Upper lobe of left lung (tissue), 6 donors: ENCODE measurements around the gene PARL. TPM values are rescaled to one million over a fixed set of nuclear protein-coding genes. Genes with fewer than 3 reads are reported as not detected.

Source experiments
- ATAC-seq, 2 donors: fragments of 200-7000 bp; cut with Tn5 transposase; one replicate each; pipeline ENCODE4 v1.9.1; 2022; ENCODE audit warnings: mild to moderate bottlenecking in 2 of 2, moderate library complexity in 2 of 2; ENCODE audit not compliant: low FRiP score in 2 of 2
- DNase-seq, 2 donors: peaks; one replicate each; pipeline ENCODE4 v3.0.0-alpha.2; 2019 to 2020
- H3K27ac ChIP-seq, 4 donors: fragments of 200-600 bp; sonication (generic); one replicate each; pipeline ENCODE4 v1.5.1; 2016 to 2019
- H3K27me3 ChIP-seq, 4 donors: fragments of 200-600 bp; sonication (generic); one replicate each; pipeline ENCODE4 v1.5.1; 2017 to 2019
- H3K36me3 ChIP-seq, 4 donors: fragments of 200-600 bp; sonication (generic); one replicate each; pipeline ENCODE4 v1.5.1; 2016 to 2019
- H3K4me1 ChIP-seq, 4 donors: fragments of 200-600 bp; sonication (generic); one replicate each; pipeline ENCODE4 v1.5.1; 2018 to 2019
- H3K4me3 ChIP-seq, 4 donors: fragments of 200-600 bp; sonication (generic); one replicate each; pipeline ENCODE4 v1.5.1; 2017 to 2019; ENCODE audit warnings: mild to moderate bottlenecking in 2 of 4, moderate library complexity in 1 of 4
- H3K9me3 ChIP-seq, 4 donors: fragments of 200-600 bp; sonication (generic); one replicate each; pipeline ENCODE4 v1.5.1; 2018 to 2019
- EP300 ChIP-seq, 4 donors: sonication (generic); formaldehyde crosslinking; IDR thresholded peaks; one replicate each; pipeline ENCODE4 v1.5.1; 2017; ENCODE audit warnings: antibody characterized with exemption in 4 of 4, control low read depth in 2 of 4
- POLR2A ChIP-seq, 4 donors: fragments of 450-650 bp; IDR thresholded peaks; one replicate each; pipeline ENCODE4 v1.5.1; 2016 to 2017; ENCODE audit warnings: antibody characterized with exemption in 4 of 4, mild to moderate bottlenecking in 2 of 4
- POLR2AphosphoS5 ChIP-seq, 2 donors: sonication (generic); formaldehyde crosslinking; IDR thresholded peaks; one replicate each; pipeline ENCODE4 v1.5.1; 2017; ENCODE audit warnings: antibody characterized with exemption in 2 of 2
- WGBS, 2 donors: methylation state at CpG; one replicate each; pipeline ENCODE4 v1.1.5; 2017 to 2018; 5-methylcytosine and 5-hydroxymethylcytosine counted together
- total RNA-seq, 6 donors: library from RNA; depleted of rRNA in 4 of 6; stranded (reverse); fragments of >200 nt in 4 of 6; gene quantifications; one replicate each; pipeline versions ENCODE4 v1.1.0 to v1.2.1, GENCODE V29; 2016 to 2021
- TF ChIP-seq, protein P1 (sequence below), 6 experiments: fragments of 450-650 bp in 4 of 6; fragments of 200-600 bp in 2 of 6; sonication (generic) in 2 of 6; IDR thresholded peaks; one replicate each; pipeline ENCODE4 v1.5.1; 2016 to 2019; ENCODE audit warnings: antibody characterized with exemption in 6 of 6
- donor health status: DM: no; HTN: no; CAD: no; lungs with moderate emphysema.
- donor health status: DM: no; HTN: yes; CAD: no; lungs with severe emphysema.

PARL gene
- total RNA-seq, 6 donors from 2014 or later, result 32.5 to 51.0 (median 40.5) TPM

DNA sequence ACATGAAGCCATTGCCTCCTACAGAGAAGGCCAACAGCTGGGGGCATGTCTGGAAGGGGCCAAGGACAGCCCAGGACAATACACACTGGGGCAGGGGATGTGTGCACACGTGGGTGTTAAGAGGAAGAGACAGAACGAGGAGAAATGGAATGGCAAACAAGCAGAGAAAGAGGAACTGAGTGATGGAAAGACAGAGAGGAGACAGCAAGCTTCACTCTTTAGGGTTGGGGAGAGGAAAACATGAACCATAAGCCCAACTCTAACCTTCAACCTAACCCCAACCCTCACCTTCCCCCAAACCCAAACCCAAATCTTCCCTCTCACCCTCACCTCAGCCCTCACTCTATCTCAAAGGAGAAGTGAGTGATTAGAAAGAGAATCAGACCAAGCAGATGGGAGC is 11.9 kb upstream of the PARL start:
- peak in 1 of 2 donors; percentile 49 for ATAC-seq

DNA sequence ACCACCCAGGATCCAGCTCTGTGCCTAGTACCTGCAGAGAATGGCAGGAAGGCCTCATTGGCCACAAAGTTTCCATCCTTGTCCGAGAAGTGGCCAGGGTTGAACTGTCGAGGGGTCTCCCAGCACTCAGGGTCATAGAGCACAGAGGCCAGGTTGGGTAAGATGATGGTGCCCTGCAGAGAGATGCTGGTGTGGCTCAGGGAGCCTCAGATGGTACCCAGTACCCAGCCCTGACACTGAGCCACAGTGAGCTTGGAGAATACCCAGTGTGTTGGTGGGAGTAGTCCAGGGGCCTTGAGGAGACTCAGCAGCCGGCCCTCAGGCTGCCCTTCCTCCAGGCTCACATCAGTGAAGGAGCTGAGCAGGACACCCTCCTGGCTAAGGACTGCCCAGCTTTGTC is 11.5 kb upstream of the PARL start:
- Histone ChIP-seq H3K36me3 (no peaks in the 10 kb centered on the region), H3K4me1 (peaks cover 0 to 5% (median 0%) of the 10 kb centered on the region in 4 donors), H3K27me3 (no peaks in the 10 kb centered on the region), H3K9me3 (no peaks in the 10 kb centered on the region), H3K4me3 (no peak overlapping the region), H3K27ac (no peak overlapping the region)
- WGBS, 2 donors, result 78 to 88% methylated on average over 3 of the region's 3 CpGs
- DNase-seq, result no peak
- TF ChIP-seq EP300 (IDR thresholded peaks at IDR 0.05) (no peak), POLR2AphosphoS5 (IDR thresholded peaks at IDR 0.05) (no peak), POLR2A (IDR thresholded peaks at IDR 0.05) (no peak)
- TF ChIP-seq, protein P1, sequence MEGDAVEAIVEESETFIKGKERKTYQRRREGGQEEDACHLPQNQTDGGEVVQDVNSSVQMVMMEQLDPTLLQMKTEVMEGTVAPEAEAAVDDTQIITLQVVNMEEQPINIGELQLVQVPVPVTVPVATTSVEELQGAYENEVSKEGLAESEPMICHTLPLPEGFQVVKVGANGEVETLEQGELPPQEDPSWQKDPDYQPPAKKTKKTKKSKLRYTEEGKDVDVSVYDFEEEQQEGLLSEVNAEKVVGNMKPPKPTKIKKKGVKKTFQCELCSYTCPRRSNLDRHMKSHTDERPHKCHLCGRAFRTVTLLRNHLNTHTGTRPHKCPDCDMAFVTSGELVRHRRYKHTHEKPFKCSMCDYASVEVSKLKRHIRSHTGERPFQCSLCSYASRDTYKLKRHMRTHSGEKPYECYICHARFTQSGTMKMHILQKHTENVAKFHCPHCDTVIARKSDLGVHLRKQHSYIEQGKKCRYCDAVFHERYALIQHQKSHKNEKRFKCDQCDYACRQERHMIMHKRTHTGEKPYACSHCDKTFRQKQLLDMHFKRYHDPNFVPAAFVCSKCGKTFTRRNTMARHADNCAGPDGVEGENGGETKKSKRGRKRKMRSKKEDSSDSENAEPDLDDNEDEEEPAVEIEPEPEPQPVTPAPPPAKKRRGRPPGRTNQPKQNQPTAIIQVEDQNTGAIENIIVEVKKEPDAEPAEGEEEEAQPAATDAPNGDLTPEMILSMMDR (IDR thresholded peaks at IDR 0.05), result no peak
- ATAC-seq, result peak in 1 of 2 donors; percentile 9

More for the DNA sequence above, 11.9 kb upstream of the PARL start:
- no peaks in the 10 kb centered on the region for H3K27me3 ChIP-seq
- no peak overlapping the region for H3K27ac ChIP-seq
- no peaks in the 10 kb centered on the region for H3K36me3 ChIP-seq
- H3K4me3 ChIP-seq, result no peak overlapping the region
- no peak for DNase-seq
- peaks cover 0 to 5% (median 0%) of the 10 kb centered on the region in 4 donors for H3K4me1 ChIP-seq
- TF ChIP-seq, protein P1 (IDR thresholded peaks at IDR 0.05), result no peak
- TF ChIP-seq POLR2AphosphoS5 (IDR thresholded peaks at IDR 0.05) (no peak), EP300 (IDR thresholded peaks at IDR 0.05) (no peak), POLR2A (IDR thresholded peaks at IDR 0.05) (no peak)
- H3K9me3 ChIP-seq, result no peaks in the 10 kb centered on the region
- 41 to 47% methylated on average over 2 of the region's 2 CpGs for WGBS, 2 donors

DNA sequence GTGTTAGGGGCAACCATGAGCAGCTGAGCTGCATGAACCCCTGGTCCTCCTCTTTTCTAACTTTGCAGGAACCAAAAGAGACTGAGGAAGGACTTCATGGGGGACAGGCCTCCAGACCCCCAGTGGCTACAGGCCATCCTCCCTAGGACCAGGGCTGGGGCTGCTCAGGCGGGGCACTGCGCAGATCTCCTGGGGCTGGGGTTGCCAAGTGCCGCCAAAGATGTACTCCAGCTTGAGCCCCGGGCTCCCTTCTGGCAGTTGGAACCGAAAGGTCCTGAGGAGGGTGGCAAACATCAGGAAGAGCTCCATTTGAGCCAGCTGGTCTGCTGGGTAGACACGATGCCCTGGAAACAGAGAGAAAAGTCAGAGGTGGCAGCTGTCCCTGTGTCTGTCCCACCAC is 11.1 kb upstream of the PARL start:
- ATAC-seq, result no peak
- WGBS, 2 donors, result 78 to 88% methylated on average over 4 to 6 of the region's 6 CpGs

DNA sequence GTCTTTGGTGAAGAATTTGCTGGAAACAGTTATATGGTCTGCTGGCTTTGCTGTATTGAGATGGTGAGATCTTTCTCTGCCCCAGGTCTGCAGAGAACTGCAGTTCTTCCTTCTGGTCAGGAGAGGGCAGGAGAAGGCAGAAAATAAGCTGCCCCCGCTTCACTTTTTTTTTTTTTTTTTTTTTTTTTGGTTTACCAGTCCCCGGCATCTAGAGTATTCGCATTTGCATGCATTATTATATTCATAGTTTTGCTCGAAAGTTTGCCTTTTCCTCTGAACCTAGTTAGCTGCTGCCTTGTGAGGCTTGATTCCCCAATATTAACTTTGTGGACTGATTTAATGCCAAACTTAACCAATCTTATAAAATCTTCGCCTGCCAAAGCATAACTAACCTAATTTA is 10.6 kb upstream of the PARL start:
- peak; percentile 75 to 89 for ATAC-seq
- DNase-seq, result no peak
- Histone ChIP-seq H3K9me3 (no peaks in the 10 kb centered on the region), H3K4me1 (peaks cover 0 to 5% (median 0%) of the 10 kb centered on the region in 4 donors), H3K36me3 (no peaks in the 10 kb centered on the region), H3K27ac (no peak overlapping the region), H3K4me3 (no peak overlapping the region), H3K27me3 (no peaks in the 10 kb centered on the region)
- TF ChIP-seq EP300 (IDR thresholded peaks at IDR 0.05), result no peak
- TF ChIP-seq, protein P1 (IDR thresholded peaks at IDR 0.05), result peak; percentile 44 to 83 (median 68)
- 20 to 22% methylated on average over 5 of the region's 5 CpGs for WGBS, 2 donors

More for the DNA sequence above, 11.1 kb upstream of the PARL start:
- Histone ChIP-seq H3K27me3 (no peaks in the 10 kb centered on the region), H3K4me1 (peaks cover 0 to 5% (median 0%) of the 10 kb centered on the region in 4 donors), H3K9me3 (no peaks in the 10 kb centered on the region), H3K27ac (no peak overlapping the region), H3K36me3 (no peaks in the 10 kb centered on the region), H3K4me3 (no peak overlapping the region)
- TF ChIP-seq, protein P1 (IDR thresholded peaks at IDR 0.05), result no peak
- TF ChIP-seq EP300 (IDR thresholded peaks at IDR 0.05) (no peak), POLR2A (IDR thresholded peaks at IDR 0.05) (no peak)
- DNase-seq, result peak in 1 of 2 donors; percentile 47

DNA sequence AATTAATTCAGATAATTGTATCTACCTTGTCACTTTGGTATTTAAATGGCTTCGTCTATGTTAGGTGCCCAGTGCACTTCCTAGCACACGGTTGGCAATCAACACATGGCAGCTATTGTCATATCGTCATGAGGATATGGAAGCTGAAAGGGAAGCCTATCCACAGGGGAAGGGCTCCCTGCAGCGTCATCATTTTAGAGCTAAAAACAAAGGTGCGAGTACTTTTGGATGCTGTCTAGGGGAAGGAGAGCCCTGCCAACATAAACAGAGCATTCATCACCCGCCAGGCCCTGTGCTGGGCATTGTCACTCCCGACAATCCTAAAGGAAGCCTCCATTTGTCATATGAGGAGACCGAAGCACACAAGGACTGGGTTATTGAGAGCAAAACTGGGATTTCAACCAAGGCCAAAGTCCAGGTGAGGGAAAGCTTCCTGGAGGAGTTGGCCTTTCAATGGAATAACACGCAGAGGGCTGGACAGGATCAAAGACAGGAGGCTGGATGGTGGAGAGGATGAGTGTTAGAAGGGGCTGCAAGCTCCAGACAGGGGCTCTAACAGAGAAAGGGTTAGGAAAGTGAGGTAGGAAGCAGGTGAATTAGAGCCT is 8.0 kb upstream of the PARL start:
- H3K4me1 ChIP-seq, result peaks cover 0 to 5% (median 0%) of the 10 kb centered on the region in 4 donors
- no peak overlapping the region for H3K27ac ChIP-seq
- WGBS, 2 donors, result 51 to 63% methylated on average over 9 of the region's 9 CpGs
- H3K27me3 ChIP-seq, result no peaks in the 10 kb centered on the region
- no peak for ATAC-seq
- no peak for DNase-seq
- H3K9me3 ChIP-seq, result no peaks in the 10 kb centered on the region
- H3K4me3 ChIP-seq, result no peak overlapping the region
- no peak for TF ChIP-seq POLR2A (IDR thresholded peaks at IDR 0.05)
- no peak for TF ChIP-seq POLR2AphosphoS5 (IDR thresholded peaks at IDR 0.05)
- TF ChIP-seq, protein P1 (IDR thresholded peaks at IDR 0.05), result no peak
- TF ChIP-seq EP300 (IDR thresholded peaks at IDR 0.05), result no peak
- no peaks in the 10 kb centered on the region for H3K36me3 ChIP-seq
